ENCODE results near the gene HRG. TPM values are rescaled to one million over a fixed set of nuclear protein-coding genes. Genes with fewer than 3 reads are reported as not detected.

Gene HRG
- total and polyA plus RNA-seq, 2 of the 4 experiments (the other 2 are of a cell fraction), result not detected

DNA sequence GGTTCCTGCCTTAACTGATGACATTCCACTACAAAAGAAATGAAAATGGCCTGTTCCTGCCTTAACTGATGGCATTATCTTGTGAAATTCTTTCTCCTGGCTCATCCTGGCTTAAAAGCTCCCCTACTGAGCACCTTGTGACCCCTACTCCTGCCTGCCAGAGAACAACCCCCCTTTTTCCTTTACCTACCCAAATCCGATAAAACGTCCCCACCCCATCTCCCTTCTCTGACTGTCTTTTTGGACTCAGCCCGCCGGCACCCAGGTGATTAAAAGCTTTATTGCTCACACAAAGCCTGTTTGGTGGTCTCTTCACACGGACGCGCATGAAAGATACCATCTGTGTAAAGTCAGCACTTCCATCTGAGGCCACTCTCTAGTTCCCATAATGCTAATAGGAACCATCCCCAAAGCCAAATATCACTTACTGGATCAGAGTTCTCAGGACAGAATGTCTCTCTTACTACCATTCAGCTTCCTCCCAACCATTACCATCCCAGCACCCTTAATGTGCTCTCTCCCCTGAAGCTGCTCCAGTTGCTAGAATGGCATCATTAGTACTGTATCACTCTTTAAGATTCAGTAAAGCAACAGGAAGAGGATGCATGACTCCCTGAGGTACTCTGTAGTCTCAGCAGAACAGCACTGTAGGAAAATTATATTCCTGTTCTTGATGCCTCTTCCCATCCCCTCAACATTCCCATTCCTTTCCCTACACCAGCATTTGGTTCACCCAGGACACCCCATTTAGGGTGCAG lies 2.3 kb upstream of the HRG start:
- no TSS peak for BruUV-seq (replicated peaks)
- ATAC-seq (ENCODE audit: low read depth), result no peak
- CTCF ChIA-PET, result no interaction called here

More for the DNA sequence above, 2.3 kb upstream of the HRG start:
- H2BK5ac ChIP-seq (ENCODE audit: low read depth, low read length, poor library complexity, severe bottlenecking), result no peak overlapping the region
- no peak overlapping the region for H3K4me3 ChIP-seq (ENCODE audit: insufficient read depth, low read depth, low read length)
- no peak overlapping the region for H2BK120ac ChIP-seq (ENCODE audit: low read depth, low read length)
- no peak overlapping the region for H3K4ac ChIP-seq (ENCODE audit: low read depth, low read length)
- H4K20me1 ChIP-seq (ENCODE audit: insufficient read depth, low read length), result no peaks in the 10 kb centered on the region
- TF ChIP-seq MXI1 (IDR thresholded peaks at IDR 0.05; ENCODE audit: borderline replicate concordance, low read depth, low read length), result no peak
- TF ChIP-seq RAD21 (IDR thresholded peaks at IDR 0.05; ENCODE audit: low read length), result no peak
- TF ChIP-seq CHD1 (IDR thresholded peaks at IDR 0.05; ENCODE audit: low read depth, low read length), result no peak
- TF ChIP-seq MAZ (IDR thresholded peaks at IDR 0.05; ENCODE audit: borderline replicate concordance, low read depth, low read length), result no peak
- TF ChIP-seq, protein P1, sequence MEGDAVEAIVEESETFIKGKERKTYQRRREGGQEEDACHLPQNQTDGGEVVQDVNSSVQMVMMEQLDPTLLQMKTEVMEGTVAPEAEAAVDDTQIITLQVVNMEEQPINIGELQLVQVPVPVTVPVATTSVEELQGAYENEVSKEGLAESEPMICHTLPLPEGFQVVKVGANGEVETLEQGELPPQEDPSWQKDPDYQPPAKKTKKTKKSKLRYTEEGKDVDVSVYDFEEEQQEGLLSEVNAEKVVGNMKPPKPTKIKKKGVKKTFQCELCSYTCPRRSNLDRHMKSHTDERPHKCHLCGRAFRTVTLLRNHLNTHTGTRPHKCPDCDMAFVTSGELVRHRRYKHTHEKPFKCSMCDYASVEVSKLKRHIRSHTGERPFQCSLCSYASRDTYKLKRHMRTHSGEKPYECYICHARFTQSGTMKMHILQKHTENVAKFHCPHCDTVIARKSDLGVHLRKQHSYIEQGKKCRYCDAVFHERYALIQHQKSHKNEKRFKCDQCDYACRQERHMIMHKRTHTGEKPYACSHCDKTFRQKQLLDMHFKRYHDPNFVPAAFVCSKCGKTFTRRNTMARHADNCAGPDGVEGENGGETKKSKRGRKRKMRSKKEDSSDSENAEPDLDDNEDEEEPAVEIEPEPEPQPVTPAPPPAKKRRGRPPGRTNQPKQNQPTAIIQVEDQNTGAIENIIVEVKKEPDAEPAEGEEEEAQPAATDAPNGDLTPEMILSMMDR (conservative IDR thresholded peaks at IDR 0.05; ENCODE audit: low read depth, low read length), result no peak
- no peak for TF ChIP-seq NFE2L2 (IDR thresholded peaks at IDR 0.05; ENCODE audit: low read depth, low read length)
- no peak for TF ChIP-seq BHLHE40 (IDR thresholded peaks at IDR 0.05; ENCODE audit: low read depth, low read length)
- TF ChIP-seq SMC3 (IDR thresholded peaks at IDR 0.05; ENCODE audit: low read depth, low read length), result no peak
- no peak for TF ChIP-seq RCOR1 (IDR thresholded peaks at IDR 0.05; ENCODE audit: insufficient replicate concordance, low read length)
- TF ChIP-seq ELK1 (IDR thresholded peaks at IDR 0.05; ENCODE audit: borderline replicate concordance, low read depth, low read length), result no peak
- no peak for TF ChIP-seq POLR2A (IDR thresholded peaks at IDR 0.05; ENCODE audit: low read depth, low read length)
- no peak for TF ChIP-seq MAFK (IDR thresholded peaks at IDR 0.05; ENCODE audit: low read depth, low read length)
- no peak for TF ChIP-seq USF2 (IDR thresholded peaks at IDR 0.05; ENCODE audit: low read depth, low read length)
- TF ChIP-seq CEBPB (IDR thresholded peaks at IDR 0.05; ENCODE audit: low read depth, low read length), result no peak
- no peak for TF ChIP-seq RFX5 (IDR thresholded peaks at IDR 0.05; ENCODE audit: low read depth, low read length)
- TF ChIP-seq FOS (IDR thresholded peaks at IDR 0.05; ENCODE audit: low read depth, low read length), result no peak
- H3K9me3 ChIP-seq (ENCODE audit: control insufficient read depth, insufficient read depth, low read length), result no peaks in the 10 kb centered on the region
- intact Hi-C loops (cut with micrococcal nuclease), result no loop called here
- H4K8ac ChIP-seq (ENCODE audit: low read depth in 2 of 2, low read length in 2 of 2), result no peak overlapping the region
- no peak overlapping the region for H2BK20ac ChIP-seq (ENCODE audit: low read depth, low read length)
- no peak overlapping the region for H3K4me2 ChIP-seq (ENCODE audit: low read depth, low read length)
- POLR2A ChIA-PET (ENCODE audit: unreplicated experiment), result no interaction called here
- no peaks in the 10 kb centered on the region for H3K79me1 ChIP-seq (ENCODE audit: low read depth in 1 of 2, low read length in 2 of 2)
- H3K56ac ChIP-seq (ENCODE audit: extremely low read depth, insufficient read depth, low read length), result no peak overlapping the region
- 24% methylated on average over 5 of the region's 7 CpGs; no CpG with 5 or more reads in 1 of the 2 experiments for WGBS, 2 experiments (ENCODE audit: extremely low coverage in 2 of 2, insufficient read length in 1 of 2)
- no peak overlapping the region for H2BK15ac ChIP-seq (ENCODE audit: low read depth, low read length)
- H3K27ac ChIP-seq (ENCODE audit: insufficient read depth, low read length), result no peak overlapping the region
- no peak overlapping the region for H3K14ac ChIP-seq (replicated peaks; ENCODE audit: low read depth, low read length)
- no peaks in the 10 kb centered on the region for H3K4me1 ChIP-seq (ENCODE audit: control insufficient read depth, insufficient read depth, low read length)
- no peak overlapping the region for H4K91ac ChIP-seq (ENCODE audit: insufficient read depth, low read depth, low read length)
- H3K9me1 ChIP-seq (ENCODE audit: insufficient read depth, low read length), result no peaks in the 10 kb centered on the region
- no peak for DNase-seq
- H2AK9ac ChIP-seq (replicated peaks; ENCODE audit: low read depth, low read length, poor library complexity), result no peak overlapping the region
- no peak overlapping the region for H3K23ac ChIP-seq (ENCODE audit: low read depth, low read length)
- no peaks in the 10 kb centered on the region for H3K36me3 ChIP-seq (ENCODE audit: control insufficient read depth, insufficient read depth, low read length)
- dilution Hi-C loops (cut with HindIII; ENCODE audit: low sequenced_read_pairs, unreplicated experiment), result no loop called here
- in situ Hi-C loops (cut with MboI; ENCODE audit: low sequenced_read_pairs), result no loop called here
- H4K5ac ChIP-seq (ENCODE audit: low read depth, low read length), result no peak overlapping the region
- H3K27me3 ChIP-seq (ENCODE audit: control insufficient read depth, insufficient read depth, low read length), result peaks cover 16% of the 10 kb centered on the region
- H3K18ac ChIP-seq (ENCODE audit: low read depth, low read length), result no peak overlapping the region
- H2AK5ac ChIP-seq (ENCODE audit: low read depth, low read length), result no peak overlapping the region
- no peak overlapping the region for H2AFZ ChIP-seq (replicated peaks; ENCODE audit: low read length, poor library complexity)
- no peak overlapping the region for H3K9ac ChIP-seq (ENCODE audit: low read depth, low read length)
